Left lung (tissue), 10 donors: ENCODE results near the gene CNKSR2. TPM values are rescaled to one million over a fixed set of nuclear protein-coding genes. Genes with fewer than 3 reads are reported as not detected.

Experiments used
- ATAC-seq: fragments of 200-7000 bp; cut with Tn5 transposase; one replicate; pipeline ENCODE4 v1.9.1; 2020; ENCODE audit warnings: moderate library complexity
- DNase-seq, 4 donors: peaks; one replicate each; pipeline ENCODE4 v3.0.0-alpha.2; 2013 to 2020
- H3K27ac ChIP-seq, 2 donors: fragments of 200-600 bp; sonication (generic) in 1 of 2; one replicate each; pipeline versions ENCODE4 v1.5.0 to v1.8.0; 2020 to 2021
- H3K27me3 ChIP-seq, 2 donors: fragments of 200-600 bp; sonication (generic) in 1 of 2; one replicate each; pipeline versions ENCODE4 v1.5.0 to v1.8.0; 2020 to 2021
- H3K36me3 ChIP-seq, 2 donors: fragments of 200-600 bp; sonication (generic) in 1 of 2; one replicate each; pipeline versions ENCODE4 v1.5.0 to v1.8.0; 2020 to 2021
- H3K4me1 ChIP-seq, 2 donors: fragments of 200-600 bp; one replicate each; pipeline ENCODE4 v1.8.0; 2021
- H3K4me3 ChIP-seq, 2 donors: fragments of 200-600 bp; sonication (generic) in 1 of 2; one replicate each; pipeline versions ENCODE4 v1.5.0 to v1.8.0; 2020 to 2021; ENCODE audit warnings: mild to moderate bottlenecking in 1 of 2
- H3K9me3 ChIP-seq, 2 donors: fragments of 200-600 bp; sonication (generic) in 1 of 2; one replicate each; pipeline versions ENCODE4 v1.5.0 to v1.8.0; 2020 to 2021
- CTCF ChIP-seq, 2 donors: fragments of 200-600 bp; sonication (generic) in 1 of 2; IDR thresholded peaks; one replicate each; pipeline versions ENCODE4 v1.5.0 to v1.8.0; 2021; ENCODE audit warnings: antibody characterized with exemption in 2 of 2
- intact Hi-C, 2 donors: fragments of 100-400 bp; cut with DNase I; formaldehyde crosslinking; loops; one replicate each; pipeline versions ENCODE4 v1.11.2 to v1.14.2; 2022
- polyA plus RNA-seq, 6 donors: library from polyadenylated mRNA; unstranded; fragments of 120-200 nt; gene quantifications; one replicate each; pipeline ENCODE4 v1.2.1, GENCODE V29; 2013; ENCODE audit not compliant: insufficient read length in 6 of 6
- total RNA-seq, 2 donors: library from RNA; stranded (reverse); fragmentation: NEBNext Ultra II Directional; extraction: Animal tissue kit (Norgen Biotek cat#: 25700); gene quantifications; one replicate each; pipeline ENCODE4 v1.2.1, GENCODE V29; 2021
- donor health status: DM: no; HTN: yes; CAD: no.
- donor health status: DM: no; HTN: no; CAD: no.

Gene CNKSR2
- total and polyA plus RNA-seq, 8 donors: 3.8 to 14.9 (median 9.8) TPM

DNA sequence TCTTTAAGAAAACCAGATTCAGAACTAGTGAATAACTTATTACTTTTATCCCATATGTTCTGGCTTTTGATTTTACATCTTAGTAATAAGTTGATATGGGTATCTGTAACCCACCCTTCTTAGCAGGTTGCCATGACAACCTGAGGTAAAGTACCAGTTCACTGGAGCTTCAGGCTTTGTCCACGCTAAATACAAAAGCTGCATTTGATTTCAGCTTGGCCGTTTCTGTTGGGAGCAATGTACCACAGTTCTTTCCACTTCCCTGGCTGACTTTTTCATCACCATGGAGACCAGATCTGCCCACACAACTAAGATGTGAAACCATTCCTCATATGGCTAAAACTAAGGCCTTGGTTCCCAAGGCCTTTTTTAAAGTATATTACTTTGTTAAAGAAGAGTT lies 257.8 kb downstream of the CNKSR2 start:
- Histone ChIP-seq H3K27ac (no peak overlapping the region), H3K4me3 (no peak overlapping the region), H3K4me1 (no peaks in the 10 kb centered on the region), H3K27me3 (no peaks in the 10 kb centered on the region), H3K9me3 (no peaks in the 10 kb centered on the region), H3K36me3 (no peaks in the 10 kb centered on the region)
- ATAC-seq (no peak), DNase-seq (no peak)
- TF ChIP-seq CTCF (IDR thresholded peaks at IDR 0.05): no peak
- intact Hi-C loops: no loop called here

GRCh38 chrX:21638311-21638710 lies 264.1 kb downstream of the CNKSR2 start:
- DNase-seq (no peak), ATAC-seq (no peak)
- Histone ChIP-seq H3K4me1 (no peaks in the 10 kb centered on the region), H3K36me3 (no peaks in the 10 kb centered on the region), H3K9me3 (no peaks in the 10 kb centered on the region), H3K27me3 (no peaks in the 10 kb centered on the region), H3K4me3 (no peak overlapping the region), H3K27ac (no peak overlapping the region)
- intact Hi-C loops: no loop called here
- TF ChIP-seq CTCF (IDR thresholded peaks at IDR 0.05): no peak

DNA sequence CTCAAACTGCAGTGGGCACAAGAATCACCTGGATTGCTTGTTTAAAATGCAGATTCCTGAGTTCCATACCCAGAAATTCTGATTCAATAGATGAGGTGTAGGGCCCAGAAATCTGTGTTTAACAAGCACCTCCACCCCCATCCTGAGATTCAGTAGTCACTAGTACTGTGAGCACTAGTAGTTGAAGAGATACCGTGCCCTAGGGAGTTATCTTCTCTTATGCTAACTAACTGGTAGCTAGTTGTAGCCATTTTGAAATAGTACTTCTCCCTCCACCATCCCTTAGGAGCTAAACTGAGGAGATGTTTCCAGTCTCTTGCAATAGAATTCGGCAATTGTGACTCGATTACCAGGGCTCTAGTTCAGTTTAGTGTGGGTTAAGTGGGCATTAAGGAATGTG lies 265.6 kb downstream of the CNKSR2 start:
- H3K4me3 ChIP-seq: no peak overlapping the region
- DNase-seq: no peak
- H3K36me3 ChIP-seq: no peaks in the 10 kb centered on the region
- intact Hi-C loops: no loop called here
- ATAC-seq: no peak
- H3K27me3 ChIP-seq: no peaks in the 10 kb centered on the region
- no peak overlapping the region for H3K27ac ChIP-seq
- no peak for TF ChIP-seq CTCF (IDR thresholded peaks at IDR 0.05)
- no peaks in the 10 kb centered on the region for H3K4me1 ChIP-seq
- H3K9me3 ChIP-seq: no peaks in the 10 kb centered on the region

- Histone ChIP-seq H3K4me3 (no peak overlapping the region), H3K9me3 (no peaks in the 10 kb centered on the region), H3K27me3 (no peaks in the 10 kb centered on the region), H3K36me3 (no peaks in the 10 kb centered on the region), H3K4me1 (no peaks in the 10 kb centered on the region), H3K27ac (no peak overlapping the region)
- intact Hi-C loops: no loop called here
- ATAC-seq: no peak
- no peak for TF ChIP-seq CTCF (IDR thresholded peaks at IDR 0.05)
- no peak for DNase-seq
Measured at GRCh38 chrX:21645431-21645830, 271.2 kb downstream of the CNKSR2 start.

- intact Hi-C loops: no loop called here
- DNase-seq: no peak
- Histone ChIP-seq H3K4me1 (no peaks in the 10 kb centered on the region), H3K9me3 (no peaks in the 10 kb centered on the region), H3K4me3 (no peak overlapping the region), H3K36me3 (no peaks in the 10 kb centered on the region), H3K27ac (no peak overlapping the region), H3K27me3 (no peaks in the 10 kb centered on the region)
- ATAC-seq: no peak
- no peak for TF ChIP-seq CTCF (IDR thresholded peaks at IDR 0.05)
Measured at GRCh38 chrX:21645886-21646285, 271.7 kb downstream of the CNKSR2 start.
